ENCODE measurements around the gene ZNF8.
"Not testable (repeated sequence)": the region's sequence is repeated elsewhere in the genome, so short reads cannot be mapped to it uniquely, and the experiment has no call there.

Gene ZNF8

DNA sequence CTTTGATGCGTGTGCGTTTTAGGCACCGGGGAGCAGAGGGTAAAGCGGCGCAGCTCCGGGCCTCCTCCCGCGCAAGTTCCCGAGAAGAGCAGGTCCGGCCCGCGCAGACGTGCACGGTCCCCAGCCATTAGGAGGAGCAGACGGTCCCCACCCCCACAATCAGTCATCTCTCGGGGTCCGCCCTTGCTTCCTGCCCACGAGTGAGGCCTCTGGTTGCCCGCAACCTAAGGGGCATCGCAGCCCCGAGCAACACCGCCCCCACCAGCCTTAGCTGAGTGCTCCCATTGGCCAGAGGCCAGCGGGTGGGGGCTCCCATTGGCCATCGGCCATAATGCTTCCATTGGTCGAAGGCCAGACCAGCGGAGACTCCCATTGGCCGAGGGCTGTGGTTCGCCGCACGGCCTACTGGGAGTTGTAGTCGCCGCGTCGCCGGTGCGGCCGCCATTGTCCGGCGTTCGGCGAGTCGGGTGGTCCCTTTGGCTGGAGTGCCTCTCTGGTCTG lies at the start of gene ZNF8:
ZNF8 (plus strand) TSS at position 415 of the 501 bp plus-strand sequence. CDS start 127 bp downstream, outside the sequence.
- peak within 1 kb of the TSS; percentile 96 for H3K4me3 Mint-ChIP-seq
- peaks cover 47% of the 10 kb centered on the region for H3K4me1 Mint-ChIP-seq (ENCODE audit: low read depth)
- H3K27me3 Mint-ChIP-seq, result no peaks in the 10 kb centered on the region
- H3K27ac Mint-ChIP-seq, result peak within 1 kb of the TSS; percentile 96
- H3K36me3 Mint-ChIP-seq, result peaks cover 22% of the 10 kb centered on the region
- H3K9me3 Mint-ChIP-seq (ENCODE audit: low read depth), result no peaks in the 10 kb centered on the region

DNA sequence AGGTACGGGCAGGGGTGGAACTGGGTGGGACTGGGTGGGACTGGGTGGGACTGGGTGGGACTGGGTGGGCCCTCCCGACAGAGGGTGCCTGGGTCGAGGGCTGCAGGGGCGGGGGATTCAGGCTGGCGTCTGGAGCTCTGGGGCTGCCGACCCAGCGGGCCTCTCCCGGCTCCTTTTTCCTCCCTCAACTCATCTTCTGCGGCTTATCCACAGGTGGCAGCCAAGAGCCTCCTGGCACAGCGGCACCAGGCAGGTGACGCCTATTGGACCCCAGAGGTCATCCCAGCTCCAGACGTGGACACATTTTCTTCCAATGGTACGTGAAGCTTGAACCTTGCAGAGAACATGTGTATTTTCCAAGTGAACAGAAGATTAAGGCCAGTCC lies 49.5 kb upstream of the ZNF8 start:
- no peaks in the 10 kb centered on the region for H3K27me3 Mint-ChIP-seq
- peaks cover 30% of the 10 kb centered on the region for H3K9me3 Mint-ChIP-seq (ENCODE audit: low read depth)
- H3K36me3 Mint-ChIP-seq, result peaks cover 50% of the 10 kb centered on the region
- peaks cover 26% of the 10 kb centered on the region for H3K4me1 Mint-ChIP-seq (ENCODE audit: low read depth)
- H3K27ac Mint-ChIP-seq, result peak overlapping the region; percentile 81
- peak overlapping the region; percentile 93 for H3K4me3 Mint-ChIP-seq

DNA sequence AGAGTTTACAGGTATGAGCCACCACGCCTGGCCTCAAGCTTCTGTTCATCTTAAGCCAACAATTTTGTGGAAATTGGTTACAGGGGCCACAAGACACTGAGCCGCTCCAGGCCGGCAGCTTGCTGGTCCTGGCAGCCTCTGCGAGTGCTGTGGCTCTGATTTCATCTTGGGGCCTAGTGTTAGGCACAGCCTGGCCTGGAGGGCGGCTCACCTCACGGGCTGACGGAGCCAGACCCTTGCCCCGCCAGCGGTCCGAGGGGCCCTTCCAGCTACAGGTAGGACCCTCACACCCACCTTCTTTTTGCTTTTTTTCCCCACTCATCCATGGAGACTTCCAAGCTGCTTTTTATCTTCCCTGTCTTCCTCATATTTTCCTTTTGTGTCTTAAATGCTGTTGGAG lies 41.4 kb upstream of the ZNF8 start:
- peaks cover 57% of the 10 kb centered on the region for H3K36me3 Mint-ChIP-seq
- H3K27ac Mint-ChIP-seq, result no peak overlapping the region
- peaks cover 12% of the 10 kb centered on the region for H3K9me3 Mint-ChIP-seq (ENCODE audit: low read depth)
- H3K4me3 Mint-ChIP-seq, result no peak overlapping the region
- H3K4me1 Mint-ChIP-seq (ENCODE audit: low read depth), result no peaks in the 10 kb centered on the region
- no peaks in the 10 kb centered on the region for H3K27me3 Mint-ChIP-seq

DNA sequence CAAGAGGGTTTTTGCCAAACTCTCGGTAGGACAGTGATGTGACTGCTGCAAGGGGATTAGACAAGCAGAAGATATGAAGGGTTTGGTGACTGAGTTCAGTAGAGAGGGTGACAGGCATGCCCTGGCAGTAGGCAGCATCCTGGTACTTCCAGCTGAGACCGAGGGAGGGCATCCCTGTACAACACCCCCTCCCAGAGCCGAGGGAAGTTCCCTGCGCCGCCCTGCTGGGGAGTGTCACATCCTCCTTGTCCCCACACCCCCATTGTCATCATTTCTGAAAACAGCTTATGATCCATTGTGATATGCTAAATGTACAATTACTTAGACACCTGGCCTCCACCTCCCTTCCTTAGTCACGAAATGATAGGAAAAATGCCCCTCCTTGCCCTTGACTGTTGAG lies 35.4 kb upstream of the ZNF8 start:
- H3K27me3 Mint-ChIP-seq, result no peaks in the 10 kb centered on the region
- peaks cover 61% of the 10 kb centered on the region for H3K36me3 Mint-ChIP-seq
- peaks cover 6% of the 10 kb centered on the region for H3K9me3 Mint-ChIP-seq (ENCODE audit: low read depth)
- H3K27ac Mint-ChIP-seq, result no peak overlapping the region
- H3K4me3 Mint-ChIP-seq, result no peak overlapping the region
- H3K4me1 Mint-ChIP-seq (ENCODE audit: low read depth), result no peaks in the 10 kb centered on the region

DNA sequence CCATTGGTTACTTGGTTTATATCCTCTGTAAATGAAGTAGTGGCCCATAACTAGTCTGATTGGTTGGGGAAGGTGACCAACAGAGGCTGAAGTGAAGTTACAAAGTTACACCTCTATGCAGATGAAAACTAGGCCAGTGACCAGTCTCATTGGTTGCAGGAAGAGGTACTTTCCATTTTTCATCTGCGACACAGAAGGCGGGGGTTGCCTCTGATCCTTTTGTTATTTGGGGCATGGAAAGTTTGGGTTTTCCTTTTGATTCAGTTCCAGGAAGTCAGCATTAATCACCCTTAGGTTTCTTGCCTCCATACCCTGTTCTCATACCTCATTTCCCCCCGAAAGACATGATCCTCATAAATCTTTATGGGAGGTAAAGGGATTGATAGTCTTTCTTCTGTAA lies 29.9 kb upstream of the ZNF8 start:
- Mint-ChIP-seq H3K27ac (no peak overlapping the region), H3K27me3 (no peaks in the 10 kb centered on the region), H3K9me3 (ENCODE audit: low read depth) (peaks cover 12% of the 10 kb centered on the region), H3K36me3 (peaks cover 68% of the 10 kb centered on the region), H3K4me3 (no peak overlapping the region), H3K4me1 (ENCODE audit: low read depth) (no peaks in the 10 kb centered on the region)

DNA sequence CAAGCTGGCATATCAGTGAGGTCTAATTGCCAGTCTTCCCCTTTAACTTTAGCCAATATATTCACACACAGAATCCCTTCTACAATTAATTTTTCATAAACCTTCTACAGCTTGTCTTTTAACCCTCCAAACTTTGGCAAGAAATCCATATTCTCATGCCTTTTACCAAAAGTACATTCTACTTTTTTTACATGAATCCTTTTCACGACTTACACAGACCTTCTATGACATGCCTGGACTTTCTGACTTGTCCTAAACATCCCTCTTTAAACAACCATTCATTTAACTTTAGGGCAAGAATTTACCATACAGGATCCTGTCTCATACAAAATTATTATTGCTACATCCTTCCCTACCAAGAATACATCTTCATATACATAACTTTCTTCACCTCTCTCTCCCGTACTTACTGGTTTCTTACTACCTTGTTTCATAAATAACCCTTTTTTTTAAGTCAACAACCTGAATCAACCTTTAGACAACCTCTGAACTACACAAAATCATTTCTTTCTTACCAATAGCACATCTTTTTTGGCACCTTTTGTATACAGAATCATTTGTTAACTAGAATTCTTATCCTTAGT lies 26.6 kb upstream of the ZNF8 start:
- H3K4me1 Mint-ChIP-seq (ENCODE audit: low read depth), result no peaks in the 10 kb centered on the region
- H3K27me3 Mint-ChIP-seq, result no peaks in the 10 kb centered on the region
- no peak overlapping the region for H3K4me3 Mint-ChIP-seq
- H3K9me3 Mint-ChIP-seq (ENCODE audit: low read depth), result peaks cover 17% of the 10 kb centered on the region
- H3K27ac Mint-ChIP-seq, result no peak overlapping the region
- H3K36me3 Mint-ChIP-seq, result peaks cover 66% of the 10 kb centered on the region

DNA sequence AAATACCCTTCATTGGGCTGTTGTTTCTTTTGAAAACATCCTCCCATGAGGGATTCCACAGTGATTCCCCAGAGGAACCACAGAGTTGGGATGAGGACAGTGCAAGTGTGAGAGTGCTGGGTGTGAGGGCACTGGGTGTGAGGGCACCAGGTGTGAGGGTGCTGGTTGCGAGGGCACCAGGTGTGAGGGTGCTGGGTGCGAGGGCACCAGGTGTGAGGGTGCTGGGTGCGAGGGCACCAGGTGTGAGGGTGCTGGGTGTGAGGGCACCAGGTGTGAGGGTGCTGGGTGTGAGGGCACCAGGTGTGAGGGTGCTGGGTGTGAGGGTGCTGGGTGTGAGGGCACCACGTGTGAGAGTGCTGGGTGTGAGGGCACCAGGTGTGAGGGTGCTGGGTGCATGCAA lies 20.5 kb upstream of the ZNF8 start:
- H3K27me3 Mint-ChIP-seq; H3K4me3 Mint-ChIP-seq; H3K27ac Mint-ChIP-seq; H3K4me1 Mint-ChIP-seq (ENCODE audit: low read depth): not testable (repeated sequence)
- Mint-ChIP-seq H3K36me3 (peaks cover 69% of the 10 kb centered on the region), H3K9me3 (ENCODE audit: low read depth) (peaks cover 25% of the 10 kb centered on the region)

DNA sequence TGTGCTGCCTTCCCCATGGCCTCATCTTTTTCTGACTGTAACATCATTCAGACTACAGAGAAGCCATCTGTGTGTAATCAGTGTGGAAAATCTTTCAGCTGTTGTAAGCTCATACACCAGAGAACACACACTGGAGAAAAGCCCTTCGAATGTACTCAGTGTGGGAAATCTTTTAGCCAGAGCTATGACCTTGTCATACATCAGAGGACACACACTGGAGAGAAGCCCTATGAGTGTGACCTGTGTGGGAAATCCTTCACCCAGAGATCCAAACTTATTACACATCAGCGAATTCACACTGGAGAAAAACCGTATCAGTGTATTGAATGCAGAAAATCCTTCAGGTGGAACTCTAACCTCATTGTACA lies 17.2 kb upstream of the ZNF8 start:
- Mint-ChIP-seq H3K27me3 (no peaks in the 10 kb centered on the region), H3K4me1 (ENCODE audit: low read depth) (no peaks in the 10 kb centered on the region), H3K4me3 (no peak overlapping the region), H3K27ac (no peak overlapping the region), H3K36me3 (peaks cover 49% of the 10 kb centered on the region), H3K9me3 (ENCODE audit: low read depth) (peaks cover 20% of the 10 kb centered on the region)

DNA sequence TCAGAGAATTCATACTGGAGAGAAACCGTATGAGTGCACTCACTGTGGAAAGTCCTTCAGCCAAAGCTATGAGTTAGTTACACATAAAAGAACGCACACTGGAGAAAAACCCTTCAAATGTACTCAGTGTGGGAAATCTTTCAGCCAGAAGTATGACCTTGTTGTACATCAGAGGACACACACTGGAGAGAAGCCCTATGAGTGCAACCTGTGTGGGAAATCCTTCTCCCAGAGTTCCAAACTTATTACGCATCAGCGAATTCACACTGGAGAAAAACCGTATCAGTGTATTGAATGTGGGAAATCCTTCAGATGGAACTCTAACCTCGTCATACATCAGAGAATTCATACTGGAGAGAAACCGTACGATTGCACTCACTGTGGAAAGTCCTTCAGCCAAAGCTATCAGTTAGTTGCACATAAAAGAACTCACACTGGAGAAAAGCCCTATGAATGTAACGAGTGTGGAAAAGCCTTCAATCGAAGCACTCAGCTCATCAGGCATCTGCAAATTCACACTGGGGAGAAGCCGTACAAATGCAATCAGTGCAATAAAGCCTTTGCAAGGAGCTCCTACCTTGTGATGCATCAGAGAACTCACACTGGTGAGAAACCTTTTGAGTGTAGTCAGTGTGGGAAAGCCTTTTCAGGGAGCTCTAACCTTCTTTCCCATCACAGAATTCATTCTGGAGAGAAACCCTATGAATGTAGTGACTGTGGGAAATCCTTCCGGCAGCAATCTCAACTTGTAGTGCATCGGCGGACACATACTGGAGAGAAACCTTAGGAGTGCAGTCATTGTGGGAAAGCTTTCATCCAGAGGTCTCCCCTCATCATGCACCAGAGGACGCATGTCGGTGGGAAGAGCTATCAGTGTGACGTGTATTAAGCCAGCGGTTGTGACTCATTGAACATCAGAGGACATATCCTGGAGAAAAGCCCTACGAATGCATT lies 16.5 kb upstream of the ZNF8 start:
- no peaks in the 10 kb centered on the region for H3K4me1 Mint-ChIP-seq (ENCODE audit: low read depth)
- peak overlapping the region; percentile 46 for H3K4me3 Mint-ChIP-seq
- peaks cover 19% of the 10 kb centered on the region for H3K9me3 Mint-ChIP-seq (ENCODE audit: low read depth)
- no peaks in the 10 kb centered on the region for H3K27me3 Mint-ChIP-seq
- peaks cover 48% of the 10 kb centered on the region for H3K36me3 Mint-ChIP-seq
- H3K27ac Mint-ChIP-seq, result no peak overlapping the region

DNA sequence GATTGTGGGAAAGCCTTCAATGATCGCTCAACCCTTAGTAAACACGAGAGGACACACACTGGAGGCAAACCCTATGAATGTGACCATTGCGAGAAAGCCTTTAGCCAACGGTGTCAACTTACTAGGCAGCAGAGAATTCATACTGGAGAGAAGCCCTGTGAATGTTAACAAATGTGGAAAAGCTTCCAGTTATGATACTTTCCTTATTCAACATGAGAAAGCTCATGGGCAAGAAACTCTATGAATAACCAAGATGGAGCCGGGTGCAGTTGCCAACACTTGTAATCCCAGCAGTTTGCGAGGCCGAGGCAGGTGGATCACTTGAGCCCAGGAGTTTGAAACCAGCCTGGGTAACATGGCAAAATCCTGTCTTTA lies 15.8 kb upstream of the ZNF8 start:
- Mint-ChIP-seq H3K36me3 (peaks cover 42% of the 10 kb centered on the region), H3K4me3 (no peak overlapping the region), H3K4me1 (ENCODE audit: low read depth) (no peaks in the 10 kb centered on the region), H3K27me3 (no peaks in the 10 kb centered on the region), H3K27ac (no peak overlapping the region), H3K9me3 (ENCODE audit: low read depth) (peaks cover 13% of the 10 kb centered on the region)

DNA sequence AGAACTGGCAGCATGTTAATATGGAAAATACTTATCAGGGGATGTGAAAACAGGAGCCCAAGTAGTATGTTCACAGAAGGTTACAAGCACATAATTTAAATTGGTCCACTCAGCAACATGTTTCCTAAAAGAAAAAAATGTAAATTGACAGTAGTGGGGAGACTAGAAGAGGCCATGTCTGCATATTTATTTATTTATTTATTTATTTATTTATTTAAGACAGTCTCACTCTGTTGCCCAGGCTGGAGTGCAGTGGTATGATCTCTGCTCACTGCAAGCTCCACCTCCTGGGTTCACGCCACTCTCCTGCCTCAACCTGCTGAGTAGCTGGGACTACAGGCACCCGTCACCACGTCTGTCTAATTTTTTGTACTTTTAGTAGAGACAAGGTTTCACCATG lies 13.7 kb upstream of the ZNF8 start:
- Mint-ChIP-seq H3K9me3 (ENCODE audit: low read depth) (peaks cover 9% of the 10 kb centered on the region), H3K4me3 (no peak overlapping the region), H3K36me3 (peaks cover 37% of the 10 kb centered on the region), H3K27me3 (no peaks in the 10 kb centered on the region), H3K27ac (no peak overlapping the region), H3K4me1 (ENCODE audit: low read depth) (no peaks in the 10 kb centered on the region)

DNA sequence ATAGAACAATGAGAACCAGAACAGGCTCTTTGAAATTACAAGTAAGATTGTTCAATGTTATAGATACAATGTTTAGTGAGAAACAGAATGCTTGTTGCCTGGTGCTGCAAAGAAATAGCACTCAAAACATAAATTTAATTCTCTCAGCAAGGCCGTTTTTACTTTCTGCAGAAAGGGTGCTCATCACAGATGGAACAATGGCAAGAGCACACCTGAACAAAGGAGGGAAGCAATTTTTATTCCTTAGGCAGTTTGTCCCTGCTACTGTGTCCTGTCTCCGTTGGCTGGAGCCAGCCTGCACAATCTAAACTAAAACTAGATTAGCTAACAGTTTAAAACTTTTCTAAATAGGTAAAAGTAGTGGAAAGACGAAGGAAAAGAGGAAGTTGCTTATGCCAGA lies 10.4 kb upstream of the ZNF8 start:
- Mint-ChIP-seq H3K4me3 (no peak overlapping the region), H3K9me3 (ENCODE audit: low read depth) (peaks cover 4% of the 10 kb centered on the region), H3K27ac (no peak overlapping the region), H3K27me3 (no peaks in the 10 kb centered on the region), H3K36me3 (peaks cover 25% of the 10 kb centered on the region), H3K4me1 (ENCODE audit: low read depth) (no peaks in the 10 kb centered on the region)

DNA sequence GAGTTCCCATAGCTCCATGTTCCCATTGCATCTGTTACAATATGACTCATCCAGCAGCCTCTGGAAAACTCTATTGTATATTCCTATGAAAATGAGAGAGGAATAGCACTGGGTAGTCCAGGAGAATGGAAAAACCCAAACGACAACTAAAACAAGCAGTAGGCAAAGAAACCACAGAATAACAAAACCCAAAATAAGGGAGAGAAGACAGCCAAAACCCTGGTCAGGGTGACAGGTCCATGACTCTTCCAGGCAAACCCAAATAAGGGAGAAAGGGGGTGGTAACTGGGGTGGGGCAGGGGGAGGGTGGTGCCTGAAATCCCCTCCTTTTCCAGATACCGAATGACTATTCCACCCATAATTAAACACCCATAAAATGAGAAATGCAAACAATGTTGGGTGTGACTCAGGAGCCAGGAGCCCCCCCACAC lies 4.0 kb upstream of the ZNF8 start:
- Mint-ChIP-seq H3K27ac (no peak overlapping the region), H3K9me3 (ENCODE audit: low read depth) (no peaks in the 10 kb centered on the region), H3K4me3 (no peak overlapping the region), H3K27me3 (no peaks in the 10 kb centered on the region), H3K36me3 (peaks cover 30% of the 10 kb centered on the region), H3K4me1 (ENCODE audit: low read depth) (peaks cover 23% of the 10 kb centered on the region)

DNA sequence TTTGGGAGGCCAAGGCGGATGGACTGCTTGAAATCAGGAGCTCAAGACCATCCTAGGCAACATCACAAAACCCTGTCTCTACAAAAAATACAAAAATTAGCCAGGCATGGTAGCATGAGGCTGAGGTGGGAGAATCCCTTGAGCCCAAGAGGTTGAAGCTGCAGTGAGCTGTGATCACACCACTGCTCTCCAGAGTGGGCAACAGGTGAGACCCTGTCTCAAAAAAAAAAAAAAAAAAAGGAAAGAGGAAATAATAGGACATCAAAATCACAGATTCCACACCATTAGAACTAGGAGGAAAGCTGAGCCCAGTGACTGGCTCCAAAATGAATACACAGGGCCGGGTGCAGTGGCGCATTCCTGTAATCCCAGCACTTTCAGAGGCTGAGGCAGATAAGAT lies 3.2 kb upstream of the ZNF8 start:
- Mint-ChIP-seq H3K27ac (no peak overlapping the region), H3K4me3 (no peak overlapping the region), H3K4me1 (ENCODE audit: low read depth) (peaks cover 31% of the 10 kb centered on the region), H3K36me3 (peaks cover 25% of the 10 kb centered on the region), H3K27me3 (no peaks in the 10 kb centered on the region), H3K9me3 (ENCODE audit: low read depth) (no peaks in the 10 kb centered on the region)

DNA sequence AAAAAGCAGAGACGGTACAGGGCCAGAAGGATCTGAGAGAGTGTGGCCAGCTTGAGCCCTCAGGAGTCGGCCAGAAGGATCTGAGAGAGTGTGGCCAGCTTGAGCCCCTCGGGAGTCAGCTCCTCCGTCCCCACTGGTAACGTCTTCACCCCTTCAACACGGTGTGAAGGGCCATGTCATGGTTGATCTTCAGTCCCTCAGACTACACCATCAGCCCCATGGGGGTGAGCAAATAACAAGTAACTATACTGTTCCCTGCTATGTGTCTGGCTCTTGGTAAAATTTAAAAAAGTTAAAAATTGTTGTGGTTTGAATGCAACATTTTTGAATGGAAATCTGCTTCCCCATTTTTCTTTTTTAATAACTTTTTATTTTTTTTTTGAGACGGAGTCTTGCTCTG lies 1.6 kb upstream of the ZNF8 start:
- Mint-ChIP-seq H3K4me1 (ENCODE audit: low read depth) (peaks cover 46% of the 10 kb centered on the region), H3K4me3 (peak overlapping the region; percentile 60), H3K27ac (peak overlapping the region; percentile 64), H3K27me3 (no peaks in the 10 kb centered on the region), H3K36me3 (peaks cover 22% of the 10 kb centered on the region), H3K9me3 (ENCODE audit: low read depth) (no peaks in the 10 kb centered on the region)

Measured in activated naive CD8-positive, alpha-beta T cell (primary cell).